Transverse colon (tissue), 4 donors: Measurements from ENCODE around the gene FGF3.

Experiments used
- EP300 ChIP-seq: sonication (generic); formaldehyde crosslinking; IDR thresholded peaks from one replicate; pipeline ENCODE4 v1.6.1; 2017; ENCODE audit warnings: antibody characterized with exemption, low read depth
- POLR2A ChIP-seq: fragments of 450-650 bp; IDR thresholded peaks from one replicate; pipeline ENCODE4 v1.6.1; 2016; ENCODE audit warnings: antibody characterized with exemption, mild to moderate bottlenecking, moderate library complexity
- POLR2AphosphoS5 ChIP-seq, 3 donors: sonication (generic); formaldehyde crosslinking; IDR thresholded peaks; one replicate each; pipeline ENCODE4 v1.6.1; 2016; ENCODE audit warnings: antibody characterized with exemption in 3 of 3
- TF ChIP-seq, protein P1 (sequence below), 5 experiments: fragments of 200-600 bp in 3 of 5; fragments of 450-650 bp in 2 of 5; sonication (generic) in 3 of 5; IDR thresholded peaks; 1 replicate in 2 of 5; 2 replicates in 3 of 5; pipeline ENCODE4 v1.5.1; 2016 to 2017; ENCODE audit warnings: antibody characterized with exemption in 5 of 5, inconsistent platforms in 3 of 5, mild to moderate bottlenecking in 2 of 5, moderate library complexity in 1 of 5

DNA sequence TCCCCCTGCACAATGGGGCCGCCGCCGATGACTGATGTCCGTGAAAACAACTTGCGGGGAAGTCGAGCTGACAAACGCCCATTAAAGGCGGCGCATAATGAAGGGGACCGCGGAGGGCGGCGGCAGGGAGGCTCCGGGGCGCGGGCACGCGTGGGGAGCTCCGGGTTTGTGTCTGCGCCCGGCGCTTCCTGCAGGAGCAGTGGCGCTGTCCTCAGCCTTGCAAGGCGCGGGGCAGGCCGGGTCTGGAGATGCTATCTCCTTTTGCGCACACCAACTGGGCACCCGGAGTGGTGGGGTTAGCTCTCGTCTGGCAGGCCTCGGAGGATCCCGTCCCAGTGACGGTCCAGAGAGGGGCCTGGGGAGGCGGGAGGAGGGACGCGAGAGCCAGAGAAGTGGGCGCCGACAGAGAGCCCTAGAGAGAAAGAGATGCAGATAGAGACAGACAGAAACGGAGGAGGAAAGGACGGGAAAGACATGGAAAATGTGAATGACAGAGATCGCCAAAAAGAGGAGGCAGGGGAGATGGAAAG is 390 bp upstream of the FGF3 start:
- TF ChIP-seq, protein P1, sequence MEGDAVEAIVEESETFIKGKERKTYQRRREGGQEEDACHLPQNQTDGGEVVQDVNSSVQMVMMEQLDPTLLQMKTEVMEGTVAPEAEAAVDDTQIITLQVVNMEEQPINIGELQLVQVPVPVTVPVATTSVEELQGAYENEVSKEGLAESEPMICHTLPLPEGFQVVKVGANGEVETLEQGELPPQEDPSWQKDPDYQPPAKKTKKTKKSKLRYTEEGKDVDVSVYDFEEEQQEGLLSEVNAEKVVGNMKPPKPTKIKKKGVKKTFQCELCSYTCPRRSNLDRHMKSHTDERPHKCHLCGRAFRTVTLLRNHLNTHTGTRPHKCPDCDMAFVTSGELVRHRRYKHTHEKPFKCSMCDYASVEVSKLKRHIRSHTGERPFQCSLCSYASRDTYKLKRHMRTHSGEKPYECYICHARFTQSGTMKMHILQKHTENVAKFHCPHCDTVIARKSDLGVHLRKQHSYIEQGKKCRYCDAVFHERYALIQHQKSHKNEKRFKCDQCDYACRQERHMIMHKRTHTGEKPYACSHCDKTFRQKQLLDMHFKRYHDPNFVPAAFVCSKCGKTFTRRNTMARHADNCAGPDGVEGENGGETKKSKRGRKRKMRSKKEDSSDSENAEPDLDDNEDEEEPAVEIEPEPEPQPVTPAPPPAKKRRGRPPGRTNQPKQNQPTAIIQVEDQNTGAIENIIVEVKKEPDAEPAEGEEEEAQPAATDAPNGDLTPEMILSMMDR (IDR thresholded peaks at IDR 0.05) = no peak
- TF ChIP-seq POLR2A (no peak), POLR2AphosphoS5 (IDR thresholded peaks at IDR 0.05) (no peak), EP300 (no peak)
